Measurements from ENCODE around the gene NDUFA6. TPM values are rescaled to one million over a fixed set of nuclear protein-coding genes. Genes with fewer than 3 reads are reported as not detected.
A peak's percentile ranks its signal among the peaks of the same experiment; 100 is the strongest.
"Not testable (repeated sequence)": the region's sequence is repeated elsewhere in the genome, so short reads cannot be mapped to it uniquely, and the experiment has no call there.

The NDUFA6 gene
- total RNA-seq = 100 to 1,000 TPM in 1 of 2 experiments, 10 to 100 TPM in 1; 90.7 to 102 TPM

DNA sequence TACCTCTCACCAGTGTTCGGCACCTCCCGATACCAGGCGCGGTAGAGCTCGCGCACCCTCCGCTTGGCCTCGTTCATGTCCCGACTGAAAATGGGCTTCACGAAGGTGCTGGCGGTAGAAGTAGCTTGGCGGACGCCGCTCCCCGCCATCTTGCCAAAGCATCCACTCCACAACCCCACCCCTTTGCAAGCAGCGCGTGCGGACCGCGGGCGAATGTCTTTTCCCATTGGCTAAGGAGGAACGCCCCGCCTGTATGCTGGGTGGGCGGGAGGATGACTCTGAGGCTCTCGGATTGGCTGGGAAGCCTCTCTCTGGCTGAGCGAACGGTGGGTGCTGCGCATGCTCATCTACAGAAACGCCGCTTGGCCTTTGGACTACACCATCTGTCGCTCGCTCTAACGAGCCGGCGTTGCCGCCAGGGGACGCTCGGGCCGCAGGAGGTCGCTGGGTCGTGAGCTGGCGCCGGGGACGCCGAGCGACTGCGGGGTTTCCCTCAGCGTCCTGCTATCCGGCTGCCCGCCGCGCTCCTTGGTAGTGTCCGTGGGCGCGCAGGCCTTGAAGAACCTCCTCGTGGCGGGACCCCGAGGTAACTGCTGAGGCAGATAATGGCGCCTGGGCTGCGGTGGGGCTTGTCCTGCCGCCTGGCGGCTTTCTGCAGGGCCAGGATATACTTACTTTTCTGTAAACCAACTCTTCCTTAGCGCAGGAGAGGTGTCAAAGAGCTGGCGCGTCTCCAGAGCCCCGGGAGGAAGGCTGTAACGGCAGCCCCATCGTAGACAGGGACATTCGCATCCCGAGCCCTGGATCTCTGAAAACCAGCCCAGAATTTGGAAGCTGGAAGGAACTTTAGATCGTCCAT lies at the start of gene NDUFA6:
TSS of gene NDUFA6 (minus strand) at position 177 of the 859 bp plus-strand sequence. CDS start at position 149, 28 bp downstream.
- peaks cover 4% of the 10 kb centered on the region for H3K9me3 Mint-ChIP-seq (ENCODE audit: insufficient read depth)
- CTCF ChIA-PET = interaction anchor here (0.6 to 4.6 kb wide), 38 partner anchors 9 to 424 kb away, joined by 3 to 40 read pairs (median 5); partner anchors contain the start of genes NAGA, SMDT1 and WBP2NL

DNA sequence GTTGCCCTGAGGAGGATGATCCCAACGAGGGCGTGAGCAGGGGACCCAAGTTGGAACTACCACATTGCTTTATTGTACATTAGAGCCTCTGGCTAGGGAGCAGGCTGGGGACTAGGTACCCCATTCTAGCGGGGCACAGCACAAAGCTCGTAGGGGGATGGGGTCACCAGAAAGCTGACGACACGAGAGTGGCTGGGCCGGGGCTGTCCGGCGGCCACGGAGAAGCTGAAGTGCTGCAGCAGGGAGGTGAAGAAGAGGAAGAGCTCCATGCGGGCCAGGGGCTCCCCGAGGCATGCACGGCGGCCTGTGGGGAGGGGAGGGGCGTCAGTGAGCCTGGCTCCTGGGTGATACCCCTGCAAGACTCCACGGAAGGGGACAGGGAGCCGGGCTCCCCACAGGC lies 49.6 kb upstream of the NDUFA6 start:
- ATAC-seq; H3K4me1 Mint-ChIP-seq (ENCODE audit: low read depth); DNase-seq; POLR2A ChIA-PET; H3K27me3 Mint-ChIP-seq (ENCODE audit: low read depth); CTCF ChIA-PET; H3K27ac Mint-ChIP-seq; H3K36me3 Mint-ChIP-seq (ENCODE audit: low read depth); H3K9me3 Mint-ChIP-seq (ENCODE audit: insufficient read depth); H3K4me3 Mint-ChIP-seq: not testable (repeated sequence)

More for the DNA sequence above, at the start of gene NDUFA6:
- Mint-ChIP-seq H3K27ac (peak within 1 kb of the TSS; percentile 100), H3K36me3 (ENCODE audit: low read depth) (peaks cover 30% of the 10 kb centered on the region), H3K4me3 (peak within 1 kb of the TSS; percentile 98), H3K27me3 (ENCODE audit: low read depth) (no peaks in the 10 kb centered on the region), H3K4me1 (ENCODE audit: low read depth) (peaks cover 23% of the 10 kb centered on the region)
- DNase-seq = peak; percentile 99
- POLR2A ChIA-PET = interaction anchor here (0.5 to 4.8 kb wide), 24 partner anchors 9 to 524 kb away, joined by 3 to 95 read pairs (median 4); partner anchors contain the start of genes CENPM, NAGA, PHETA2 and POLDIP3
- peak; percentile 98 for ATAC-seq

DNA sequence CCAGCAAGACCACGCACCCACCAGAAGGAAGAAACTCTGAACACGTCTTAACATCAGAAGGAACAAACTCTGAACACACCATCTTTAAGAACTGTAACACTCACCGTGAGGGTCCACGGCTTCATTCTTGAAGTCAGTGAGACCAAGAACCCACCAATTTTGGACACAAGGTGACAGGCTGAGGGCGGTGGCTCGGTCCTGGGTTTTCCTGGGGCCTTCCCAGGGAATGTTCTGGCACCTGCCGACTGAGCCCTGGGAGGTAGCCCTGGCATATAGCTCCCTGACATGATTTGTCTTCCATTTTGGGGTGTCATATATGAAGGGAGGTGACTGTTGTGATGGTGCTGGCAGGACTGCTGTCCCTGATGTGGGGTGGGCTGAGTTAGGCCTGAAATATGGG lies 48.9 kb upstream of the NDUFA6 start:
- POLR2A ChIA-PET; ATAC-seq; H3K4me3 Mint-ChIP-seq; H3K4me1 Mint-ChIP-seq (ENCODE audit: low read depth); H3K27ac Mint-ChIP-seq; H3K27me3 Mint-ChIP-seq (ENCODE audit: low read depth); H3K36me3 Mint-ChIP-seq (ENCODE audit: low read depth); DNase-seq; H3K9me3 Mint-ChIP-seq (ENCODE audit: insufficient read depth): not testable (repeated sequence)
- CTCF ChIA-PET = interaction anchor here (1.2 kb wide), 1 partner anchor 28 kb away, joined by 3 read pairs; no protein-coding TSS in a partner anchor

DNA sequence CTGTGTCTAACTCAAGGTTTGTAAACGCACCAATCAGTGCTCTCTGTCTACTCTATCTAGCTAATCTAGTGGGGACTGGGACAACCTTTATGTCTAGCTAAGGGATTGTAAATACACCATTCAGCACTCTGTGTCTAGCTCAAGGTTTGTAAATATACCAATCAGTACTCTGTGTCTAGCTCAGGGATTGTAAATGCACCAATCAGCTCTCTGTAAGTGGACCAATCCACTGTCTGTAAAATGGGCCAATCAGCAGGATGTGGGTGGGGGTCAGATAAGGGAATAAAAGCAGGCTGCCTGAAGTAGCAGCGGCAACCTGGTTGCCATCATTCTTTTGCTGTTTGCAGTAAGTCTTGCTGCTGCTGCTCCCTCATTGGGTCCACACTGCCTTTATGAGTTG lies 48.4 kb upstream of the NDUFA6 start:
- ChIA-PET POLR2A (no interaction called here), CTCF (interaction anchor here (1.2 kb wide), 1 partner anchor 28 kb away, joined by 3 read pairs; no protein-coding TSS in a partner anchor)
- Mint-ChIP-seq H3K27ac (no peak overlapping the region), H3K27me3 (ENCODE audit: low read depth) (no peaks in the 10 kb centered on the region), H3K9me3 (ENCODE audit: insufficient read depth) (no peaks in the 10 kb centered on the region), H3K4me3 (no peak overlapping the region), H3K4me1 (ENCODE audit: low read depth) (no peaks in the 10 kb centered on the region), H3K36me3 (ENCODE audit: low read depth) (no peaks in the 10 kb centered on the region)
- no peak for ATAC-seq
- DNase-seq = no peak

DNA sequence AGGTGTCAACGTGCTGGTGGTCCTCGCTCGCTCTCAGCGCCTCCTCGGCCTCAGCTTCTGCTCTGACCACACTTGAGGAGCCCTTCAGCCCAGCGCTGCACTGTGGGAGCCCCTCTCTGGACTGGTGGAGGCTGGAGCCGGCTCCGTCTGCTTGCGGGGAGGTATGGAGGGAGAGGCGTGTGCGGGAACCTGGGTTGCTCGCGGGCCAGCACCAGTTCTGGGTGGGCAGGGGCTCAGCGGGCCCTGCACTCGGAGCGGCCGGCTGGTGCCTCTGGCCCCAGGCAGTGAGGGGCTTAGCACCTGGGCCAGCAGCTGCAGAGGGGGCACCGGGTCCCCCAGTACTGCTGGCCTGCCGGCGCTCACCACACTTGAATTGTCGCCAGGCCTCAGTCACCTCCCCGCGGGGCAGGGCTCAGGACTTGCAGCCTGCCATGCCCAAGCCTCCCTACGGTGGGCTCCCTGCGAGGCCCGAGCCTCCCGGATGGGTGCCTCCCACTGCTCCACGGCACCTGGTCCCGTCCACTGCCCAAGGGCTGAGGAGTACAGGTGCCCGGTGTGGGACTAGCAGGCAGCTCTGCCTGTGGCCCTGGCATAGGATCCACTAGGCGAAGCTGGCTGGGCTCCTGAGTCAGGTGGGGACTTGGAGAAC lies 47.7 kb upstream of the NDUFA6 start:
- CTCF ChIA-PET = interaction anchor here (1.2 kb wide), 1 partner anchor 29 kb away, joined by 3 read pairs; no protein-coding TSS in a partner anchor
- H3K9me3 Mint-ChIP-seq (ENCODE audit: insufficient read depth) = no peaks in the 10 kb centered on the region
- POLR2A ChIA-PET = no interaction called here
- H3K36me3 Mint-ChIP-seq (ENCODE audit: low read depth) = no peaks in the 10 kb centered on the region
- ATAC-seq (no peak), DNase-seq (no peak)
- no peak overlapping the region for H3K27ac Mint-ChIP-seq
- H3K4me3 Mint-ChIP-seq = no peak overlapping the region
- H3K4me1 Mint-ChIP-seq (ENCODE audit: low read depth) = no peaks in the 10 kb centered on the region
- H3K27me3 Mint-ChIP-seq (ENCODE audit: low read depth) = no peaks in the 10 kb centered on the region

DNA sequence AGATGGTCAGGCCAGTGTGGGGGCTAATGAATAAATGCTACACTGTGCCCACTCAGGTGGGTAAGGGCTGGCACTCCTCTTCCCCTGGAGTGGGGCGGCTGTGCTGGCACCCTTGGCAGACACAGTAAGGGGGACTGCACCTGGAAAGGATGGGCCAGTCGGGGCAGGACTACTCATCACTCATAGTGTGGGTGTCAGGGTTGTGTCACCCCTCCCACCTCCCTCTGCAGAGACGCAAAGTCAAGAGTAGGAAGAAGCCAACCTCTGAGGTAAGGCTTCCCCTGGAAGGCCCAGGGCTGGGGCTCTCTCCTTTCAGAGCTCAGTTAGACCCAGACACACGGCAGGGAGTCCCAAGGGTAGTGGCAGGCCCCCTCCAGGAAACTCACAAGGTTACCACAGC lies 45.1 kb upstream of the NDUFA6 start:
- H3K4me1 Mint-ChIP-seq (ENCODE audit: low read depth); ATAC-seq; H3K36me3 Mint-ChIP-seq (ENCODE audit: low read depth); POLR2A ChIA-PET; H3K27me3 Mint-ChIP-seq (ENCODE audit: low read depth); DNase-seq; H3K4me3 Mint-ChIP-seq; H3K27ac Mint-ChIP-seq; CTCF ChIA-PET; H3K9me3 Mint-ChIP-seq (ENCODE audit: insufficient read depth): not testable (repeated sequence)

DNA sequence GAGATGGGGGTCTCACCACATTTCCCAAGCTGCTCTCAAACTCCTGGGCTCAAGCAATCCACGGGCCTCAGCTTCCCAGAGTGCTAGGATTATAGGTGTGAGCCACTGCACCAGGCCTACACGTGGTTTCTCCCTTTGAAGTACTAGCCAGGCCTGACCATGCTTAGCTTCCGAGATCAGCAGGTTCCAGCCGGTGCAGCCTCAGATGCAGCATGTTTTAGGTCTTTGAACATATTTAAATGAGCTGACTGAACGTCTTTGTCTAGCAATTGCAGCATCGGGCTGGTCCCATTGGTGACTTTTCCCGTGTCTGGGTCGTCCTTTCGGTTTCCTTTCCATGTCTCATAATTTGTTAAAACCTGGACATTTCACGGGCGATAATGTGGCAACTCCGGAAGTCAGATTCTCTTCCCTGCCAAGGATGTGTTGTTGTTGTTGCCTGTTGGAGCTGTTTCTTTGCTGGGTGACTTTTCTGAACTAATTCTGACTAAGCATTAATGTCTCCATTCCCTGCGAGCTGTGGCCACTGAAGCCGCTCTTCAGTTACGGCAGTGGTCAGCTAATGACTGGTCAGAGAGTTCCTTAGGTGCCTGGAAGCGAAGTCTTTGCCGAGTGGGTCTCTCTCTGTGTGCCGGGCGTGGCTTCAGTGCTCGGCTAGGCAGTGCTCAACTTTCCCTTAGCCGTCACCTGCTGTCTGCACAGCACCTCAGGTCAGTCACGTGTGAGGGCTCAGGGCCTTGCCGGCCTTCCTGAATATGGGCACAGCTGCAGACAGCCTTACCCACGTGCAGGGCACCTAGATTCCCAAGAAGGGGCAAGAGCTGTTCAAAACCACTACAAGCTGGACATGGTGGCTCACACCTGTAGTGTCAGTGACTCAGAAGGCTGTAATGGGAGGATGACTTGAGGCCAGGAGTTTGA lies 43.8 kb upstream of the NDUFA6 start:
- no peak for ATAC-seq
- H3K4me1 Mint-ChIP-seq (ENCODE audit: low read depth) = no peaks in the 10 kb centered on the region
- ChIA-PET CTCF (interaction anchor here (1.8 kb wide), 1 partner anchor 43 kb away, joined by 5 read pairs; the partner anchor contains the start of gene NDUFA6), POLR2A (no interaction called here)
- H3K27ac Mint-ChIP-seq = no peak overlapping the region
- no peaks in the 10 kb centered on the region for H3K36me3 Mint-ChIP-seq (ENCODE audit: low read depth)
- no peaks in the 10 kb centered on the region for H3K9me3 Mint-ChIP-seq (ENCODE audit: insufficient read depth)
- H3K4me3 Mint-ChIP-seq = no peak overlapping the region
- DNase-seq = no peak
- no peaks in the 10 kb centered on the region for H3K27me3 Mint-ChIP-seq (ENCODE audit: low read depth)

DNA sequence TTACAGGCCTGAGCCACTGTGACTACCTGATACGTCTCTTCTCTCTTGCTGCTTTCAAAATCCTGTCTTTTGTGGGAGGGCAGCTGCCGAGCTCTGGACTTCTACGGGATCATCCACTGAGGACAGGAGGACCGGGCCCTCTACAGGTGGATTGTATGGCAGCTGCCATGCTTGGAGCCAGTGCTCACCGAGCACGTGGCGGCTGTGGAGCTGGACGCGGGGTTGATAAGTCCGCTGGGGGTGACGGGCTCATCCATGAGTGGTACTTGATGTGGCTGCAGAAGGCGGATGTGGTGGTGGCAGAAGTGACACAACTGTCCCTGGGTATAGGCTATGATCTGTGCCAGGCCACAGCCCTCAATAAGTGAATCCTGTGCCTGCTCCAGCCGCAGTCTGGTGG lies 41.9 kb upstream of the NDUFA6 start:
- CTCF ChIA-PET = no interaction called here
- DNase-seq = no peak
- Mint-ChIP-seq H3K4me1 (ENCODE audit: low read depth) (no peaks in the 10 kb centered on the region), H3K27ac (no peak overlapping the region), H3K27me3 (ENCODE audit: low read depth) (no peaks in the 10 kb centered on the region), H3K36me3 (ENCODE audit: low read depth) (no peaks in the 10 kb centered on the region), H3K9me3 (ENCODE audit: insufficient read depth) (no peaks in the 10 kb centered on the region), H3K4me3 (no peak overlapping the region)
- ATAC-seq = no peak
- POLR2A ChIA-PET = no interaction called here

DNA sequence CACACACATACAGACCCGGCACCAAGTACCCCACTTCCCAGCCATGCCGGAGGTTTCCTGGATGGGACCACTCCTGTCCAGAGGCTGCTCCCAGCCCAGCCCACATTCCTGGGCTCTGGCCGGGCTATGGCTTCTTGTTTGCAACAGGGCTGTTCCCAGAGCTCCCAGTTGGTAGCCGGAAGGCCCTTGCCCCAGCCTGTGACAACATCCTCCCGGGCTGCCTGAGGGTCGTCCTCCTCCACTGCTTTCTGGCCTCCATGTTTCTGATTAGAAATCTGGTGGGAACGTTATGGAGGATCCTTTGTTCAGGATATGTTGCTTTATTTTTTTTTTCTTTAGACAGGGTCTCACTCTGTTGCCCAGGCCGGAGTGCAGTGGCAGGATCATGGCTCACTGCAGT lies 41.0 kb upstream of the NDUFA6 start:
- DNase-seq (no peak), ATAC-seq (no peak)
- no peaks in the 10 kb centered on the region for H3K9me3 Mint-ChIP-seq (ENCODE audit: insufficient read depth)
- no peaks in the 10 kb centered on the region for H3K36me3 Mint-ChIP-seq (ENCODE audit: low read depth)
- no peaks in the 10 kb centered on the region for H3K27me3 Mint-ChIP-seq (ENCODE audit: low read depth)
- H3K4me1 Mint-ChIP-seq (ENCODE audit: low read depth) = no peaks in the 10 kb centered on the region
- ChIA-PET CTCF (no interaction called here), POLR2A (no interaction called here)
- H3K27ac Mint-ChIP-seq = no peak overlapping the region
- no peak overlapping the region for H3K4me3 Mint-ChIP-seq

DNA sequence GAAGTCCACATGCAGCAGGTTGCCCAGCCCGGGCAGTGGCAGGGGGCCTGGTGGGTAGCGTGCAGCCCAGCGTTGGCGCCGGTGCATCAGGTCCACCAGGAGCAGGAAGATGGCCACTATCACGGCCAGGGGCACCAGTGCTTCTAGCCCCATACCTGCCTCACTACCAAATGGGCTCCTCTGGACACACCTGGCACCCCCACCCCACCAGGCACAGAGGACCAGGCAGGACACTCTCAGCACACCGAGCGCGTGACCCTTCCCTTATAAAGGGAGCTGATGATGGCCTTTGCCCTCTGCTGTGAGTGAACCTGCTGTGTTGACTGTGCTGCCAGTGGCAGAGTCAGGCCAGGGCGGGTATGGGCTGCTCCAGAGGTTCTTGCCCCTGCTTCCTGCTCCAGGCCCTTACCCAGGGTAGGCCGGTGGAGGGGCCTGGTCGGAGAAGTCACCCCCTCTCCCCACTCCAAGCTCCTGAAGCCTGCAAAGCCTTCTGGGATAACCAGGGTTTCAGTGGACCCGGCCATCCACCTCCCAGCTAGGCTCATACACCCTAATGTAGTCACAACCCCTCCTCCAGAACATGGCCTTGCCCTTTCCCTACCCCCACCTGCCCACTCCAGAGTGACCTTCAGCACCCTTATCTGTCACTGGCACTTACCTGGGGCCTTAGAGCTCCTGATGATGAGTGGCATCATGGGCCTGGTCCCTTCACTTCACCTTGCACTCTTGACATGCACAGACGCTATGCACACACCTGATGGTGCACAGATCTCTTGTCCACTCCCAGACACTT lies 40.3 kb upstream of the NDUFA6 start, which contains the start of gene CYP2D6:
TSS of gene CYP2D6 (minus strand) at position 172 of the 793 bp plus-strand sequence. CDS start at position 153, 19 bp downstream.
- H3K27ac Mint-ChIP-seq; H3K4me1 Mint-ChIP-seq (ENCODE audit: low read depth); H3K9me3 Mint-ChIP-seq (ENCODE audit: insufficient read depth); H3K4me3 Mint-ChIP-seq; DNase-seq; CTCF ChIA-PET; H3K36me3 Mint-ChIP-seq (ENCODE audit: low read depth); POLR2A ChIA-PET; ATAC-seq; H3K27me3 Mint-ChIP-seq (ENCODE audit: low read depth): not testable (repeated sequence)

DNA sequence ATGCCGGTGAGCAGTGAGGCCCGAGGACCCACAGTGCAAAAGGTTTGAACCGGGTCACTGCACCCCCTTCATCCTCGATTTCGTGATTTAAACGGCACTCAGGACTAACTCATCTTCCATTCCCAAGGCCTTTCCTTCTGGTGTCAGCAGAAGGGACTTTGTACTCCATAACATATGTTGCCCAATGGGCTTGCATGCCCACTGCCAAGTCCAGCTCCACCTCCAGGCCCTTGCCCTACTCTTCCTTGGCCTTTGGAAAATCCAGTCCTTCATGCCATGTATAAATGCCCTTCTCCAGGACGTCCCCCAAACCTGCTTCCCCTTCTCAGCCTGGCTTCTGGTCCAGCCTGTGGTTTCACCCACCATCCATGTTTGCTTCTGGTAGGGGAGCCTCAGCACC lies 39.6 kb upstream of the NDUFA6 start:
- H3K9me3 Mint-ChIP-seq (ENCODE audit: insufficient read depth); H3K27ac Mint-ChIP-seq: not testable (repeated sequence)

More for the DNA sequence above, 39.6 kb upstream of the NDUFA6 start:
- ATAC-seq; DNase-seq; H3K36me3 Mint-ChIP-seq (ENCODE audit: low read depth); POLR2A ChIA-PET; H3K27me3 Mint-ChIP-seq (ENCODE audit: low read depth); H3K4me3 Mint-ChIP-seq; CTCF ChIA-PET; H3K4me1 Mint-ChIP-seq (ENCODE audit: low read depth): not testable (repeated sequence)
